K562 (cell line): ENCODE measurements around the gene ETV7. TPM values are rescaled to one million over a fixed set of nuclear protein-coding genes. Genes with fewer than 3 reads are reported as not detected.
A peak's percentile ranks its signal among the peaks of the same experiment; 100 is the strongest.

ENCODE experiments used
- BACH1 ChIP-seq: fragments of 200-800 bp; sonication (Bioruptor generic); IDR thresholded peaks from 2 replicates; pipeline ENCODE4 v1.6.1; 2016; ENCODE audit warnings: missing genetic modification characterization, missing compliant biosample characterization
- GABPA ChIP-seq: fragments of 200-800 bp; sonication (Bioruptor generic); conservative IDR thresholded peaks from 2 replicates; pipeline ENCODE4 v1.6.1; 2016; ENCODE audit warnings: low read depth, missing genetic modification characterization, missing compliant biosample characterization
- GTF2E2 ChIP-seq: fragments of 200-800 bp; sonication (Bioruptor generic); IDR thresholded peaks from 2 replicates; pipeline ENCODE4 v1.6.1; 2016; ENCODE audit warnings: missing genetic modification characterization, missing compliant biosample characterization
- PATZ1 ChIP-seq: fragments of 250-450 bp; sonication (Bioruptor Pico); IDR thresholded peaks from 2 replicates; pipeline ENCODE4 v1.5.0; 2020; ENCODE audit warnings: mild to moderate bottlenecking, borderline replicate concordance
- SMARCA4 ChIP-seq: fragments of 450-650 bp; IDR thresholded peaks from 2 replicates; pipeline ENCODE4 v1.6.1; 2016
- ZNF232 ChIP-seq: sonication (generic); formaldehyde crosslinking; IDR thresholded peaks from 2 replicates; pipeline ENCODE4 v1.8.0; 2022; ENCODE audit warnings: mild to moderate bottlenecking, missing genetic modification reagents
- ZNF253 ChIP-seq: fragments of 250-450 bp; sonication (Bioruptor Pico); conservative IDR thresholded peaks from 2 replicates; pipeline ENCODE4 v1.6.1; 2021; ENCODE audit warnings: mild to moderate bottlenecking
- ZNF444 ChIP-seq: fragments of 250-450 bp; sonication (Bioruptor Pico); IDR thresholded peaks from 2 replicates; pipeline ENCODE4 v1.4.0; 2020; ENCODE audit warnings: mild to moderate bottlenecking, moderate library complexity
- polyA plus RNA-seq, 8 experiments: library from polyadenylated mRNA; depleted of rRNA in 4 of 8; stranded (reverse) in 5 of 8; unstranded in 3 of 8; fragments of >200 nt; fragmentation: Nextera tagmentation in 2 of 8; fragmentation: Illumina TruSeq in 1 of 8; extraction: Ambion mirVana in 2 of 8; extraction: Trizol in 1 of 8; gene quantifications; 2 replicates each; pipeline versions ENCODE4 v1.2.1 to v1.2.3, GENCODE V29; 2011 to 2014; ENCODE audit warnings: inconsistent platforms in 1 of 8, missing spikeins in 1 of 8
- total RNA-seq, 7 experiments: library from RNA; depleted of rRNA in 6 of 7; stranded (reverse); fragments of >200 nt in 6 of 7; fragmentation: Illumina TruSeq in 2 of 7; extraction: Trizol in 2 of 7; gene quantifications; 2 replicates each; pipeline versions ENCODE4 v1.2.1 to v1.2.3, GENCODE V29; 2011 to 2021; ENCODE audit warnings: low replicate concordance in 1 of 7
- TF ChIP-seq, protein P1 (sequence below): sonication (generic); formaldehyde crosslinking; IDR thresholded peaks from 2 replicates; pipeline ENCODE4 v1.8.0; 2023; ENCODE audit warnings: mild to moderate bottlenecking, missing genetic modification reagents

The ETV7 gene
- total and polyA plus RNA-seq, 9 of the 15 experiments (the other 6 are each of a cell fraction or from before 2014, with no cell fraction given) = 0.07 to 0.22 (median 0.14) TPM; not detected in 3

- TF ChIP-seq, protein P1, sequence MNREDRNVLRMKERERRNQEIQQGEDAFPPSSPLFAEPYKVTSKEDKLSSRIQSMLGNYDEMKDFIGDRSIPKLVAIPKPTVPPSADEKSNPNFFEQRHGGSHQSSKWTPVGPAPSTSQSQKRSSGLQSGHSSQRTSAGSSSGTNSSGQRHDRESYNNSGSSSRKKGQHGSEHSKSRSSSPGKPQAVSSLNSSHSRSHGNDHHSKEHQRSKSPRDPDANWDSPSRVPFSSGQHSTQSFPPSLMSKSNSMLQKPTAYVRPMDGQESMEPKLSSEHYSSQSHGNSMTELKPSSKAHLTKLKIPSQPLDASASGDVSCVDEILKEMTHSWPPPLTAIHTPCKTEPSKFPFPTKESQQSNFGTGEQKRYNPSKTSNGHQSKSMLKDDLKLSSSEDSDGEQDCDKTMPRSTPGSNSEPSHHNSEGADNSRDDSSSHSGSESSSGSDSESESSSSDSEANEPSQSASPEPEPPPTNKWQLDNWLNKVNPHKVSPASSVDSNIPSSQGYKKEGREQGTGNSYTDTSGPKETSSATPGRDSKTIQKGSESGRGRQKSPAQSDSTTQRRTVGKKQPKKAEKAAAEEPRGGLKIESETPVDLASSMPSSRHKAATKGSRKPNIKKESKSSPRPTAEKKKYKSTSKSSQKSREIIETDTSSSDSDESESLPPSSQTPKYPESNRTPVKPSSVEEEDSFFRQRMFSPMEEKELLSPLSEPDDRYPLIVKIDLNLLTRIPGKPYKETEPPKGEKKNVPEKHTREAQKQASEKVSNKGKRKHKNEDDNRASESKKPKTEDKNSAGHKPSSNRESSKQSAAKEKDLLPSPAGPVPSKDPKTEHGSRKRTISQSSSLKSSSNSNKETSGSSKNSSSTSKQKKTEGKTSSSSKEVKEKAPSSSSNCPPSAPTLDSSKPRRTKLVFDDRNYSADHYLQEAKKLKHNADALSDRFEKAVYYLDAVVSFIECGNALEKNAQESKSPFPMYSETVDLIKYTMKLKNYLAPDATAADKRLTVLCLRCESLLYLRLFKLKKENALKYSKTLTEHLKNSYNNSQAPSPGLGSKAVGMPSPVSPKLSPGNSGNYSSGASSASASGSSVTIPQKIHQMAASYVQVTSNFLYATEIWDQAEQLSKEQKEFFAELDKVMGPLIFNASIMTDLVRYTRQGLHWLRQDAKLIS (CRISPR knock-in tag) = 0 out of 2 replicates have a peak, but pooled peaks have one; percentile 8
- no peak for TF ChIP-seq ZNF444
- no peak for TF ChIP-seq ZNF232 (CRISPR knock-in tag)
- TF ChIP-seq BACH1 (tag) = 0 out of 2 replicates have a peak, but pooled peaks have one; percentile 6
- peak; percentile 25; the same call in 1 of the 2 replicates for TF ChIP-seq GTF2E2 (tag)
- TF ChIP-seq ZNF253 (CRISPR knock-in tag) = no peak
- TF ChIP-seq GABPA (tag) = 0 out of 2 replicates have a peak, but pooled peaks have one; percentile 4
- TF ChIP-seq SMARCA4 = 0 out of 2 replicates have a peak, but pooled peaks have one; percentile 21
- TF ChIP-seq PATZ1 = 0 out of 2 replicates have a peak, but pooled peaks have one; percentile 7
Observed at GRCh38 chr6:36422714-36423100, 35.2 kb upstream of the ETV7 start (continued).
